ENCODE results near the gene RNU1-4.
"Not testable (repeated sequence)": the region's sequence is repeated elsewhere in the genome, so short reads cannot be mapped to it uniquely, and the experiment has no call there.

The RNU1-4 gene

GRCh38 chr1:16740047-16740964 lies at the start of gene RNU1-4:
TSS of gene RNU1-4 (plus strand) at chr1:16740516.
- not testable (repeated sequence) for DNase-seq

DNA sequence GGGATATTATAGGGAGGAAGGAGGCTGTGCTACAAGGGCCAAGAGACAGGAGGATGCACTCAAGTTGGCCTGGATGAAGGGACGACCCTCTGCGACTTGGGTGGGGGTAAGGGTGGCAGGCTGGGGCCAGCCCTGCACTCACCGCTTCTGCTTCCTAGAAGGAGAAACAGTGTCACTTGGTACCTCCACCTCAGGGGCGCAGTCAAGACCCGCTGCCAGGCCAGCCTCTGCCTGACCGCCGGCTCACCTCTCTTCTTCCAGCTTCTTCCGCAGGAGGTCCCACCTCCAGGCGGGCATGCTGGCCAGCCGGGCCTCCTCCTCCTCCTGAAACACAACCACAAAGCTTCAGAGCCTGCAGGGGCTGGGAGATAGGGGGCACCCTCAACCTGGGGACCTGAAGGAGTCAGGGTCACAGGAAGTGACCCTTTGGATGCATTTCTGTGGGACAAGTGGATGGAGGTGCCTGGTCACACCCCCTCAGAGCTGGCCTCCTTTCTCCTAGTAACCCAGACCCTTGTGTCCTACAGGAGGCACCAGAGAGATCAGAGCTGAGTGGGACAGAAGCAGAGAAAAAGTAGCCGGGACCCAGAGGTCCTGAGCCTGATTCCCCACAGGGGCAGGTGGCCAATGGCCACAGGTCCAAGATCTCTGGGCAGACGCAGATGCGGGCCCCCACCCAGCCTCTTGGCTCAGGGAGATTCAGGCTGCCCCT lies 49.2 kb upstream of the RNU1-4 start:
- DNase-seq = not testable (repeated sequence)

DNA sequence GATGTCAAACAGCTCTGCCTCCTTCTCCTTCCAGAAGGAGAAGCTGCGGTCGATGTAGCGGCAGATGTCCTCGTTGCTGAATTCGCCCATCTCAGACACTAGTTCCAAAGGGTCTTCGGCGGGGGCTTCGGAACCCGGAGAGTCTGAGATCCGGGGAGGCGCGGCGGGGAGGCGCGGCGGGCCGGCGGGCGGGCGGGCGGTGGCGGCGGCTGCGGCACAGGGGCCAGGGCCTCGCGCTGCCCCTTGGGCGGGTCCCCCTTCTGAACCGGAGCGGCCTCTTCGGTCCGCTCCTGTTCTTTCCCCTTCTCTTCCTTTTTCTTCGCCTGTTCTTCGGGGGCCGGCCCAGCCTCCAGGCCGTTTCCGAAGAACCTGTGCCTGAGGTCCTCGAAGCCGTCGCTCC lies 48.0 kb upstream of the RNU1-4 start:
- DNase-seq = not testable (repeated sequence)

- not testable (repeated sequence) for DNase-seq
Observed at GRCh38 chr1:16692717-16693448, 47.4 kb upstream of the RNU1-4 start.

DNA sequence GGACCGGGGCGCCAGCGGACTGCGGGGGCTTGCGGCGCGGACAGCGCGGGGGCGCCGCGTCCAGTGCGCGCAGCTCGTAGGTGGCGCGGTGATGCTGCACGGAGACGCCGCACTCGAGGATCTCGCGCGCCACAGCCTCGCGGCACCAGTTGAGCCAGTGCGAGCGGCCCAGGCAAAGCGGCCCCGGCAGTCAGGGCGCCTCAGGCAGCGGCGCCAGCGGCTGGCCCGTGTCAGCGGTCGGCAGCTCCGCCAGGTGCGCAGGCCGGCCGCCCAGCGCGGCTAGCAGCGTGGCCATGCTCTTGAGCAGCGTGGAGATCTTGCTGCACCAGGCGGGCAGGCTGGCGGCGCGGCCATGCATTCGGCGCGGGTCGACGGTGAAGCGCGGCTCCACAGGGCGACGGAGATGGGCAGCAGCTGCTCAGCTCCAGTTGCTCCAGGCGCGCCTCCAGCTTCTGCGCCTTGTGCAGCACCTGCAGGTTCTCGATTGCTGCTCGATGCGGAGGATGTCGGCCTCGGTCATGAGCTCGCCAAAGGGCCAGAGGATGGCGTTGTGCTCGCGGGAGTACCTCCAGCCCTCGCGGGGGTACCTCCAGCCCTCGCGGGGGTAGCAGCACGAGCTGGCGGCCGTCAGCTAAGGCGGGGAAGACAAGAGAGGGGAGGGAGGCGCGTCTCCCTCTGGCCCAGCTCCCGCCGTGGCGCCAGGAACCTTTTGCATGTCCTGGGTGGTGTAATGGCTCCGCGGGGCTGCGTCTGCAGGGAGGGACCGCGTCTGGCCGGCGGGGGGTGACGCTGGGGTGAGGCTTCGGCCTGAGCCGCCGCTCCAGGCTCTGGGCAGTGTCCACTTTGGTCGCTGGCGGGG lies 46.6 kb upstream of the RNU1-4 start:
- not testable (repeated sequence) for DNase-seq

DNA sequence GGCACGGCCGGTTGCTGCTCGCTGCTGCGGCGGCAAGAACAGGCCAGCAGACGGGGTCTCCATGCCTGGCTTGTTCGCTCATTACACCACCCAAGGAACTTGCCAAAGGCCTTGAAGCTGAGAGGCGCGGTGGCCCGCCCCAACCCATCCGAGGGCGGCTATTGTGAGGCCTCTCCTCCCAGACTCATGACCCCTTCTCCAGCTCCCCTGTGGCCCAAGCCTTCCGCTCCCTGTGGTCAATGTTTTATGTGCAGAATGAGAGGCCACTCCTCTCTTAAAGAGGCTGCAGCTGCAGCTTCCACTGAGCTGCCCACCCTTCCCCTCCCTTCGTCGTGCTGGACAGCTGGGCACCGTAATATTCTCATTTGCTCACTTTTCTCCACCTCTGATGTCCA lies 46.0 kb upstream of the RNU1-4 start:
- DNase-seq = not testable (repeated sequence)

DNA sequence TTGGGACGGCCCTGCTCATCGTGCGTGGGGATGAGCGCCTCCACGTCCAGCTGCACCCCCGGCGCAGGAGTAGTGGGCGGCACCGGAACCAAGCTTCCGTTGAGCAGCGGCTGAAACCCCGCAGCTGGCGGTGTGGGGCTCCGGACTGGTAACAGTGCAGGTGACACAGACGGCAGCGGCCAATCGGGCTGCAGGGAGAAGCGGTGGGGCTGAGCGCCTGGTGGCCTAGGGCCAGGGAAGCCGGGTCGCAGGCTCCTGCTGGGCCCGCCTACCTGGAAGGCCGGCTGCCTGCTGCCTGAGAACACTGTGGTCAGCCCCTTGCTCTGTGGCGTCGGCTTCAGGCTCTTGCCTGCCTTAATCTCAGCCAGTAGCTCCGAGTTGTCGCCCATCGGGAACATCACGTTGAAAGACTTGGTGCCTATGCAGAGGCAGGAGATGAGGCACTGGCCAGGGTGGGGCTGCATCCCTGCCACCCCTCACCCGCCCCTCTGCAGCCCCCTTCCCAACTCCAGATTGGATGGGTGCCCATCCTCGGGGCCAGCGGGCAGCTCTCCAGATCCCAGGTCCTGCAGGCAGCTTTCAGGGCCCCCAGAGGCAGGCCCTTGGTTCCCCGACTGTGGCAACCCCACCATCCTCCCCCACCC lies 43.7 kb upstream of the RNU1-4 start:
- DNase-seq = not testable (repeated sequence)

GRCh38 chr1:16697152-16697551 lies 43.2 kb upstream of the RNU1-4 start:
- not testable (repeated sequence) for DNase-seq

DNA sequence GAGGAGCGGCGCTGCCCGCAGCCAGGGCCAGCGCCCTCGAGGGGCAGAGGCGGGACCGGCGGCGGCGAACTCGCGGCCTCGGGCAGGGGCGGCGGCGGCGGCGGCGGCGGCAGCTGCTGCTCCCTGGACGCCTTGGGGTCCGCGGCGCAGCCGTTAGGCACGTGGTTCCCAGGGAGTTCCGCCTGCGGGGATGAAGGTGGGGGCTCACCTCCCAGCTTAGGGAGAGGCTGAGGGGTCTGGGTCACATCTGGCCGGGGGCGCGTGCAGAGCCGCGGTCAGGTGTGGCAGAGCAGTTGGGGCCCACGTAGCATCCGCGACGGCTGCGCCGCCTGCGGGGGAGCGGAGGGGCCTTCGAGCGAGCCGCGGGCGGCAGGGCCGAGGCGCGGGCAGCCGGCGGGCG lies 40.9 kb upstream of the RNU1-4 start:
- not testable (repeated sequence) for DNase-seq

DNA sequence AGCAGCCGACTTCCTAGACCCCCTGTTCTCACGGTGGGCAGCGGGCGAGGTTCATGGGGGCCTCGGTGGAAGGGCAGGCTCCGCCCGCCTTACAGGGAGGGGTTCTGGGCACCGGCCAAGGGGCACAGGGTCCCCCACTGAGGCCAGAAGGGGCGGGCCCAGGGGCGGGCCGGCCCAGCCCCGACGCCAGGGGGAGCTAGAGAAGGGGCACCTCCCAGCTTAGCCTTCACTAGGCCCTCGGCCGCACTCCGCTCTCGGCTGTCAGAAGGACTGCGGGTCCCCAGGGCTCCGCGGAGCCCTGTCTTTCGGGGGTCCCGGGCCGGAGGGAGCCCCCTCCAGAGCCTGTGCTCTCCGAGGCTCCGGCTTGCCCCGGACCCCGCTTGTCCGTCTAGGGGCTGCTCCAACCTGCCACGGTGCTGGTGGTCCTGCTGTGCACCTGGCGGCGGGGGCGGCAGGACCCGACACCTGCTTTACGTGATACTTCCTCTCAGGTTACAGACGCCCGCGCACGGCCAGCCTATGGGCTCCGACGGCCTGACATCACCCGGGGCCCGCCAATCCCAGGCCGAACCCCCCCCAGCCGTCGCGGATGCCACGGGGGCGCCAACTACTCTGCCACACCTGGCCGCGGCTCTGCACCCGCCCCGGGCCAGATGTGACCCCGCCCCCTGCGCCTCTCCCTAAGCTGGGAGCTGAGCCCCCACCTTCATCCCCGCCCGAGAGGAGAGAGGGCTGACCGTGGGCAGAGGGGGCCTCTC lies 40.0 kb upstream of the RNU1-4 start:
- DNase-seq = not testable (repeated sequence)

DNA sequence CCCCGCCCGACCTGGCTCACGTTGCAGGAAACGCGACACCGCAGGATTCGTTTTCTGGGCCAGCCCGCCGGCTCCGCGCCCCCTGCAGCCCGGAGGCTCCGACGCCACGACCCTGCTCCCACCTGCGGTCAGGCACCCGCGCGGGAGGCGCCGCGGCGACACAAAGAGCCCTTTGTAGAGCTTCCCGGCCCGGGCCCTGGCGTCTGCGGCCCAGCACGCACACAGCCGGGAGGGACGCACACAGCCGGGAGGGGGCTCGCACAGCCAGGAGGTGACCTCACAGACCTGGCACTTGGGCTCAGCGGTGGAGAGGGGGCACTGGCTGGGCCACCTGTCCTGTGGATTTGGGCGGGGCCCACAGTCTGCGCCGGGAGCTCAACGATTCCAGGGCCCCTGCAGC lies 39.1 kb upstream of the RNU1-4 start:
- not testable (repeated sequence) for DNase-seq

DNA sequence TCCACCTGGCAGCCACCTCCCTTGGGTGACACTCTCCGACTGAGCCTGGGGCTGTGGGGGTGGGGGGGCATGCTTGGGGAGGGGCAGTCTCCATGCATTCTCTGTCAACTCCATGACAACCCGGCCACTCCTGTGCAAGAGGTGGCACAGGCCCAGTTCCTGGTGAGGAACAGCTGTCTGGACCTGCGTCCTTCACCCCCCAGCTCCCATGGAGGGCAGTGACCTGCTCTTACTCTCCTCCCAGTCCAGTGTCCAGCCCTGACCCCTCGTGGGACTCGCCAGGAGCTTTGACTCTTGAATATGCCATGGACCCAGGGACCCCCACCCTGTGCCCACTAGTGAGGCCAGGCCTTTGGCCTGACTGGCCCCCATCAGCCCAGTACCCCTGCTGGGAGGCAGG lies 38.0 kb upstream of the RNU1-4 start:
- DNase-seq = not testable (repeated sequence)

DNA sequence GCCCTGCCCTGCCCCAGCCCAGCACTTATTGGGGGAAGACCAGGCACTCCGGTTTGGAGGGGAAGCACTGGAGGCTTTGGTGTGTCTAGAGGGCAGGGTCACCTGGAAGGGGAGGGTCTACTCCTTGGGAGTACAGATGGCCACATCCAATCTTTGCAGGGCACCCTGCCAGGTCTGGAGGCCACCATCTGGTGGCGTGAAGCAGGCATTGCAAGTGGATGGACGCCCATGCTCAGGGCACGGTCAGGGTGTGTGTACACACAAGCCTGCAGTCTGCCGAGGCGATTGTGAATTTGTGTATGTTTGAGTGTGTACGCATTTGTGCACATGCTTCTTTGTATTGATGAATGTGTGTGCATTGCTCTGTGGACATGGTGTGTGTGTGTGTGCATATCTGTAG lies 37.2 kb upstream of the RNU1-4 start:
- DNase-seq = not testable (repeated sequence)

DNA sequence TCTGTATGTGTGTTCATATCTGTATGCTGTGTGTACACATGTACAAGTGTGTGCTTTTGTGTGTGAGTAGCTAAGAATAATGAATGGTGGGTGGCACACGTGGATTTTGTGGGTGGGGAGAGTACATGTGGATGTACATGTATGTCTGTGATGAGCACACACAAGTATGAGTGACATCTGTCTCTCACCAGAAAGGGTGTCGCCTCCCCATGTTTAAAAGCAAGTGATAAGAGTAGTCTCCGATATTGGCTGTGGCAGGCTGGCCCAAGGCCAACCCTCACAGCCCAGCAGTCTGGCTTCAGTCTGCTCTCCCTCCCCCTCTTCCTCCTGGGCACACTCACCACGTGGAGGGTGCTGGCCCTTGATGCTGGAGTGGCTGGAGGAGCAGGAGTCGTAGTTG lies 36.7 kb upstream of the RNU1-4 start:
- DNase-seq = not testable (repeated sequence)

DNA sequence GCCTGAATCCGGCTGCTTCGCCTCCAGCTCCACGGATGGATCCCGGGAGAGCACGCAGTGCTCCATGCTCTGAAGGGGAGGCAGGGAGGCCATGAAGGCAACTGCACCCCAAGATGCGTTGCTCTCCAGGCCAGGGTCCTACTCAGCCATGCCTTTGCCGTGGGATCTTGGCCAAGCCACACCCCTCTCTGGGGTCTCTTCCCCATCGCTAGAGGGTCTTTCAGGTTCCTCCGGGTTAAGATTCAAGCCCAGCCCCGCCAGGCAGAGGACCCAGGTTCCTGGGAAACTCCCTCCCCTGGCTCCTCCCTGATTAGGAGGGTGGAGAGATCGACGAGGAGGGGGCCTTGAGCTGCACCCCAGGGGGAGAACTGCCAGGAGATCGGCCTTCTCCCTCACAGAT lies 36.2 kb upstream of the RNU1-4 start:
- DNase-seq = not testable (repeated sequence)

GRCh38 chr1:16704502-16705100 lies 35.7 kb upstream of the RNU1-4 start:
- not testable (repeated sequence) for DNase-seq

- not testable (repeated sequence) for DNase-seq
Observed at GRCh38 chr1:16706302-16706701, 34.0 kb upstream of the RNU1-4 start.

DNA sequence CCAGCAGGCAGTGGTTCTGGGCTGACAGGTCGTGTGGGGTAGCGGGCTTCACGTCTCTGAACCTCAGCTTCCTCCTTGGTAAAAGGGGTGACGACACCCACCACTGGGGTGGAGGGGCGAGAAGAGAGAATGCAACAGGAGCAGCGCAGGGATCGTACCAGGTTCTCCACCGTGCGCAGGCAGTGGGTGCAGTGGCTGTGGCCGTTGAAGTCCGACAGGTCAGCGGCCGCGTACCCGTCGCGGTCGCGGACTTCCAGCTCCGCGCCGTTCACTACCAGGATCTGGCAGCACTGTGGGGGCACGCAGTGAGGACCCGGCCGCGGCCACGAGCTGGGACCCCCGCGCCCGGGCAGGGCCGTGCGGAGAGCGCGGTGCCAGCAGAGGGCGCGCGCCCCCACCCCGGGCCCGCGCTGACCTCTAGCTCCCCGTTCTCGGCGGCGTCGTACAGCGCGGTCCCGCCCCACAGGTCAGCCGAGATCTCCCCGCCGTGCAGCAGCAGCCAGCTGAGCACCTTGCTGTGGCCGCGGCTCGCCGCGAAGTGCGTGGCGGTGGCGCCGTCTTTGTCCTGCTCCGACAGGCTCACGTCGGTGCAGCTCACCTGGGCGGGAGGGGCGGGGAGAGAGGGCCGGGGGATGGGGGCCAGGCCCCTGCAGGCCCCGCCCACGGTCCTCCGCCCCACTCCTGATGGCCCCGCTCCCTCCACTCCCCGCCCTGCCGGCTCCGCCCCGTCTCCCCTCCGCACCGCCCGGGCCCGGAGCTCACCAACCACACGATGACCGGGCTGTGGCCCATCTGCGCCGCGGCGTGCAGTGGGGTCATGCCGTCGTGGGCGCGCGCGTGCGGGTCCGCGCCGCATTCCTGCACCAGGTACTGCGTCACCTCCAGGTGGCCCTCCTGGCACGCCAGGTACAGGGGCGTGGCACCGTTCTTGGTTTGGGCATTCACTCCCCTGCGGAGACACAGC lies 32.9 kb upstream of the RNU1-4 start:
- DNase-seq = not testable (repeated sequence)

- not testable (repeated sequence) for DNase-seq
Observed at GRCh38 chr1:16708704-16709103, 31.6 kb upstream of the RNU1-4 start.
